H9 (cell line): Measurements from ENCODE around the gene TEKT5. TPM values are rescaled to one million over a fixed set of nuclear protein-coding genes. Genes with fewer than 3 reads are reported as not detected.

Experiments
- DNase-seq: peaks from one replicate; pipeline ENCODE4 v3.0.0-alpha.2; 2017
- H2AFZ ChIP-seq: one replicate; pipeline ENCODE4 v1.6.1; 2013; ENCODE audit warnings: mild to moderate bottlenecking, low read length, control low read depth, moderate library complexity
- H2AK5ac ChIP-seq: 2 replicates; pipeline ENCODE4 v1.6.1; 2013; ENCODE audit warnings: low read length, control low read depth, mixed read lengths; ENCODE audit not compliant: insufficient read length
- H2BK120ac ChIP-seq: one replicate; pipeline ENCODE4 v1.6.1; 2013; ENCODE audit warnings: low read depth, mild to moderate bottlenecking, low read length, control low read depth, inconsistent platforms; ENCODE audit not compliant: poor library complexity, severe bottlenecking
- H2BK12ac ChIP-seq: 2 replicates; pipeline ENCODE4 v1.6.1; 2013; ENCODE audit warnings: low read length, control low read depth, mixed read lengths, low read depth; ENCODE audit not compliant: insufficient read length
- H2BK15ac ChIP-seq: 2 replicates; pipeline ENCODE4 v1.6.1; 2013; ENCODE audit warnings: low read depth, low read length, control low read depth
- H2BK20ac ChIP-seq: one replicate; pipeline ENCODE4 v1.6.1; 2013; ENCODE audit warnings: low read depth, mild to moderate bottlenecking, low read length, control low read depth, inconsistent platforms; ENCODE audit not compliant: poor library complexity, severe bottlenecking
- H2BK5ac ChIP-seq: 2 replicates; pipeline ENCODE4 v1.6.1; 2013; ENCODE audit warnings: low read length, control low read depth, mixed read lengths; ENCODE audit not compliant: insufficient read length
- H3K14ac ChIP-seq: 2 replicates; pipeline ENCODE4 v1.6.1; 2013; ENCODE audit warnings: low read length, control low read depth; ENCODE audit not compliant: insufficient read depth
- H3K18ac ChIP-seq: 2 replicates; pipeline ENCODE4 v1.6.1; 2013; ENCODE audit warnings: low read depth, mild to moderate bottlenecking, mixed read lengths, low read length, control low read depth; ENCODE audit not compliant: insufficient read length
- H3K23ac ChIP-seq: 2 replicates; pipeline ENCODE4 v1.6.1; 2013; ENCODE audit warnings: low read length, control low read depth, mixed read lengths, low read depth; ENCODE audit not compliant: insufficient read length
- H3K23me2 ChIP-seq: 2 replicates; pipeline ENCODE4 v1.6.1; 2013; ENCODE audit warnings: low read depth, mild to moderate bottlenecking, mixed read lengths, low read length, control low read depth; ENCODE audit not compliant: insufficient read length, poor library complexity, severe bottlenecking
- H3K27ac ChIP-seq: 2 replicates; pipeline ENCODE4 v1.5.1; 2013; ENCODE audit warnings: low read length, control low read depth, mixed read lengths, low read depth; ENCODE audit not compliant: insufficient read length
- H3K27me3 ChIP-seq: 2 replicates; pipeline ENCODE4 v1.6.1; 2013; ENCODE audit warnings: low read length, control low read depth, inconsistent platforms; ENCODE audit not compliant: insufficient read depth
- H3K4ac ChIP-seq: 2 replicates; pipeline ENCODE4 v1.6.1; 2013; ENCODE audit warnings: low read depth, mild to moderate bottlenecking, control low read depth, inconsistent platforms, low read length, moderate library complexity
- H3K4me1 ChIP-seq: 2 replicates; pipeline ENCODE4 v1.6.1; 2013; ENCODE audit warnings: low read length, control low read depth, inconsistent platforms; ENCODE audit not compliant: insufficient read depth
- H3K4me2 ChIP-seq: 2 replicates; pipeline ENCODE4 v1.6.1; 2013; ENCODE audit warnings: low read length, control low read depth, mixed read lengths; ENCODE audit not compliant: insufficient read length, insufficient read depth
- H3K56ac ChIP-seq: 2 replicates; pipeline ENCODE4 v1.6.1; 2013; ENCODE audit warnings: low read depth, mild to moderate bottlenecking, mixed read lengths, low read length, control low read depth; ENCODE audit not compliant: insufficient read length
- H3K79me1 ChIP-seq: 2 replicates; pipeline ENCODE4 v1.6.1; 2013; ENCODE audit warnings: low read depth, mild to moderate bottlenecking, moderate library complexity, low read length, control low read depth, inconsistent platforms; ENCODE audit not compliant: insufficient read depth, poor library complexity, severe bottlenecking
- H3K79me2 ChIP-seq: 2 replicates; pipeline ENCODE4 v1.6.1; 2013; ENCODE audit warnings: low read length, control low read depth, inconsistent platforms; ENCODE audit not compliant: insufficient read depth
- H3K9ac ChIP-seq: 2 replicates; pipeline ENCODE4 v1.6.1; 2013; ENCODE audit warnings: low read length, control low read depth, mixed read lengths; ENCODE audit not compliant: insufficient read length; ENCODE audit errors: extremely low read depth
- H3K9me3 ChIP-seq: one replicate; pipeline ENCODE4 v1.6.1; 2013; ENCODE audit warnings: low read depth, low read length, inconsistent platforms; ENCODE audit not compliant: control insufficient read depth
- H3T11ph ChIP-seq: one replicate; pipeline ENCODE4 v1.6.1; 2013; ENCODE audit warnings: mild to moderate bottlenecking, low read length, control low read depth, inconsistent platforms
- H4K20me1 ChIP-seq: one replicate; pipeline ENCODE4 v1.6.1; 2013; ENCODE audit not compliant: control insufficient read depth, insufficient read length, insufficient read depth
- H4K5ac ChIP-seq: 2 replicates; pipeline ENCODE4 v1.6.1; 2013; ENCODE audit warnings: low read depth, mild to moderate bottlenecking, mixed read lengths, low read length, control low read depth; ENCODE audit not compliant: insufficient read length
- H4K8ac ChIP-seq: replicated peaks from 2 replicates; pipeline ENCODE4 v1.6.1; 2013; ENCODE audit warnings: low read length, control low read depth, mixed read lengths, low read depth; ENCODE audit not compliant: insufficient read length
- H4K91ac ChIP-seq: 2 replicates; pipeline ENCODE4 v1.6.1; 2013; ENCODE audit warnings: low read depth, mild to moderate bottlenecking, moderate library complexity, mixed read lengths, low read length, control low read depth; ENCODE audit not compliant: insufficient read length
- H3K27ac Mint-ChIP-seq, 3 experiments: 2 replicates in 2 of 3; 3 replicates in 1 of 3; pipeline ENCODE4 v1.8.0; 2020 to 2021; ENCODE audit warnings: mixed read lengths in 3 of 3, mild to moderate bottlenecking in 1 of 3, moderate library complexity in 1 of 3
- H3K27me3 Mint-ChIP-seq: 2 replicates; pipeline ENCODE4 v1.8.0; 2021; ENCODE audit warnings: low read depth, mild to moderate bottlenecking, moderate library complexity, mixed read lengths
- H3K36me3 Mint-ChIP-seq, 3 experiments: 2 replicates in 2 of 3; 3 replicates in 1 of 3; pipeline ENCODE4 v1.8.0; 2020 to 2021; ENCODE audit warnings: low read depth in 3 of 3, mixed read lengths in 3 of 3; ENCODE audit not compliant: insufficient read depth in 1 of 3
- H3K4me1 Mint-ChIP-seq, 2 experiments: 2 replicates each; pipeline ENCODE4 v1.8.0; 2020; ENCODE audit warnings: mixed read lengths in 2 of 2
- H3K4me3 Mint-ChIP-seq, 2 experiments: 2 replicates in 1 of 2; 3 replicates in 1 of 2; pipeline ENCODE4 v1.8.0; 2020 to 2021; ENCODE audit warnings: mild to moderate bottlenecking in 2 of 2, mixed read lengths in 2 of 2, moderate library complexity in 1 of 2
- H3K9me3 Mint-ChIP-seq, 2 experiments: 2 replicates in 1 of 2; 3 replicates in 1 of 2; pipeline ENCODE4 v1.8.0; 2020; ENCODE audit warnings: mild to moderate bottlenecking in 2 of 2, mixed read lengths in 2 of 2, moderate library complexity in 1 of 2
- CTCF ChIP-seq: fragments of 200-600 bp; sonication (generic); conservative IDR thresholded peaks from 3 replicates; pipeline ENCODE4 v1.8.0; 2021; ENCODE audit warnings: antibody characterized with exemption, mild to moderate bottlenecking
- WGBS: extraction: QIAGEN DNeasy Blood & Tissue Kit; methylation state at CpG from one replicate; pipeline ENCODE4 v1.1.7; 2013; ENCODE audit warnings: missing lambda C conversion rate, low lambda C conversion rate, mixed read lengths; ENCODE audit not compliant: insufficient read length; ENCODE audit errors: extremely low coverage; 5-methylcytosine and 5-hydroxymethylcytosine counted together
- total RNA-seq: library from RNA; stranded (reverse); gene quantifications from 2 replicates; pipeline ENCODE4 v1.2.1, GENCODE V29; 2021

The TEKT5 gene
- total RNA-seq, 1 experiment from 2014 or later, result 0.31 TPM

DNA sequence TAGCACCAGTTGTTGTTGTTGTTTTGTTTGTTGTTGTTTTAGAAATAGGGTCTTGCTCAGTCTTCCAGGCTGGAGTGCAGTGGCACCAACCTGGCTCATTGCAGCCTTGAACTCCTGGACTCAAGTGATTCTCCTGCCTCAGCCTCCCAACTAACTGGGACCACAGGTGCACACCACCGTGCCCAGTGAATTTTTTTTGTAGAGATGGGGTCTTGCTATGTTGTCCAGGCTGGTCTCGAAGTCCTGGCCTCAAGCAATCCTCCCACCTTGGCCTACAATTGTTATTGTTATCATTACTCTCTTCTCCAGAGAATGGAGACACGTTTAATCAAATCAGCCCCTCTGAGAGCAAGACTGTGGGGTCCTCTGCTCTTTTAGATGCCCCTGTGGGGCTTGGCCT lies 71.7 kb downstream of the TEKT5 start:
- Mint-ChIP-seq H3K4me1 (peaks cover 18 to 31% of the 10 kb centered on the region in 2 experiments), H3K4me3 (no peak overlapping the region), H3K27ac (no peak overlapping the region), H3K27me3 (no peaks in the 10 kb centered on the region; the same call in 1 of the 2 replicates), H3K36me3 (no peaks in the 10 kb centered on the region), H3K9me3 (no peaks in the 10 kb centered on the region; a peak in 1 of 5 replicates)
- no peaks in the 10 kb centered on the region for H3K79me1 ChIP-seq
- peaks cover 1% of the 10 kb centered on the region; the same call in 1 of the 2 replicates for H3K4me1 ChIP-seq
- H3K27ac ChIP-seq, result no peak overlapping the region
- no peak overlapping the region for H2BK120ac ChIP-seq
- no peak overlapping the region for H2BK12ac ChIP-seq
- no peak overlapping the region for H3K18ac ChIP-seq
- no peak overlapping the region for H3K56ac ChIP-seq
- no peaks in the 10 kb centered on the region; the same call in 1 of the 2 replicates for H3K79me2 ChIP-seq
- no peaks in the 10 kb centered on the region for H3K27me3 ChIP-seq
- TF ChIP-seq CTCF, result no peak
- WGBS, result no CpG with 5 or more reads among the region's 3 CpGs
- H3K23ac ChIP-seq, result no peak overlapping the region
- H2BK5ac ChIP-seq, result no peak overlapping the region
- DNase-seq, result no peak
- no peak overlapping the region for H3K14ac ChIP-seq
- no peak overlapping the region for H2BK15ac ChIP-seq
- no peak overlapping the region for H2AFZ ChIP-seq
- H3K4me2 ChIP-seq, result no peak overlapping the region
- no peak overlapping the region for H2AK5ac ChIP-seq
- no peaks in the 10 kb centered on the region for H3K9me3 ChIP-seq
- H3K23me2 ChIP-seq, result peaks cover 4% of the 10 kb centered on the region
- no peak overlapping the region for H3K9ac ChIP-seq
- no peak overlapping the region for H4K91ac ChIP-seq
- H4K8ac ChIP-seq, result no peak overlapping the region
- H4K20me1 ChIP-seq, result no peaks in the 10 kb centered on the region
- H3K4ac ChIP-seq, result no peak overlapping the region
- no peak overlapping the region for H2BK20ac ChIP-seq
- no peak overlapping the region for H3T11ph ChIP-seq
- no peak overlapping the region for H4K5ac ChIP-seq
